K562 (cell line): ENCODE data around the gene ATF3. TPM values are rescaled to one million over a fixed set of nuclear protein-coding genes. Genes with fewer than 3 reads are reported as not detected.
A peak's percentile ranks its signal among the peaks of the same experiment; 100 is the strongest.

Source experiments
- ARID2 ChIP-seq: fragments of 450-650 bp; IDR thresholded peaks from 2 replicates; pipeline ENCODE4 v1.6.1; 2017; ENCODE audit warnings: antibody characterized with exemption, mild to moderate bottlenecking
- BCL6 ChIP-seq: fragments of 250-450 bp; sonication (Bioruptor Pico); IDR thresholded peaks from 2 replicates; pipeline ENCODE4 v1.4.0; 2020
- CHD1 ChIP-seq: fragments of 200-600 bp; sonication (generic); IDR thresholded peaks from one replicate; pipeline ENCODE4 v1.6.1; 2012; ENCODE audit warnings: mild to moderate bottlenecking, moderate library complexity, low read length, inconsistent platforms
- FOXA1 ChIP-seq: fragments of 450-650 bp; IDR thresholded peaks from 2 replicates; pipeline ENCODE4 v1.6.1; 2016; ENCODE audit warnings: mild to moderate bottlenecking, borderline replicate concordance
- FOXK1 ChIP-seq: sonication (generic); formaldehyde crosslinking; IDR thresholded peaks from 2 replicates; pipeline ENCODE4 v1.8.0; 2022; ENCODE audit warnings: missing genetic modification reagents, mild to moderate bottlenecking, borderline replicate concordance
- GATA2 ChIP-seq: sonication (generic); formaldehyde crosslinking; IDR thresholded peaks from 2 replicates; pipeline ENCODE4 v1.4.0; 2020; ENCODE audit warnings: mild to moderate bottlenecking, missing genetic modification reagents
- HDAC3 ChIP-seq: fragments of 450-650 bp; IDR thresholded peaks from 2 replicates; pipeline ENCODE4 v1.6.1; 2018; ENCODE audit warnings: borderline replicate concordance, mild to moderate bottlenecking, moderate library complexity; ENCODE audit not compliant: partially characterized antibody
- HIVEP1 ChIP-seq: fragments of 250-450 bp; sonication (Bioruptor Pico); IDR thresholded peaks from 2 replicates; pipeline ENCODE4 v1.4.0; 2020; ENCODE audit warnings: mild to moderate bottlenecking
- KHSRP ChIP-seq: fragments of 450-650 bp; IDR thresholded peaks from 2 replicates; pipeline ENCODE4 v1.6.1; 2017
- LEF1 ChIP-seq: fragments of 450-650 bp; IDR thresholded peaks from 2 replicates; pipeline ENCODE4 v1.6.1; 2016; ENCODE audit warnings: mild to moderate bottlenecking
- TCF15 ChIP-seq: fragments of 250-450 bp; sonication (Bioruptor Pico); IDR thresholded peaks from 2 replicates; pipeline ENCODE4 v1.8.0; 2022; ENCODE audit warnings: moderate library complexity, mild to moderate bottlenecking, inconsistent platforms
- TEAD2 ChIP-seq: fragments of 450-650 bp; IDR thresholded peaks from 2 replicates; pipeline ENCODE4 v1.6.1; 2016; ENCODE audit warnings: missing genetic modification characterization, control low read depth, missing compliant biosample characterization
- USF1 ChIP-seq: sonication (generic); formaldehyde crosslinking; IDR thresholded peaks from 2 replicates; pipeline ENCODE4 v1.9.0; 2022; ENCODE audit warnings: mild to moderate bottlenecking, missing genetic modification reagents
- ZBTB17 ChIP-seq: fragments of 450-650 bp; formaldehyde crosslinking; IDR thresholded peaks from 2 replicates; pipeline ENCODE4 v1.4.0; 2020; ENCODE audit warnings: mild to moderate bottlenecking
- ZBTB33 ChIP-seq: sonication (generic); formaldehyde crosslinking; IDR thresholded peaks from 2 replicates; pipeline ENCODE4 v1.8.1; 2023; ENCODE audit warnings: mild to moderate bottlenecking, missing genetic modification reagents
- ZBTB43 ChIP-seq: sonication (generic); formaldehyde crosslinking; IDR thresholded peaks from 2 replicates; pipeline ENCODE4 v1.8.0; 2023; ENCODE audit warnings: mild to moderate bottlenecking, missing genetic modification reagents
- ZBTB49 ChIP-seq: sonication (generic); formaldehyde crosslinking; IDR thresholded peaks from 2 replicates; pipeline ENCODE4 v1.8.0; 2022; ENCODE audit warnings: missing genetic modification reagents, mild to moderate bottlenecking, borderline replicate concordance
- ZBTB9 ChIP-seq: fragments of 450-650 bp; formaldehyde crosslinking; IDR thresholded peaks from 2 replicates; pipeline ENCODE4 v1.4.0; 2020; ENCODE audit warnings: mild to moderate bottlenecking, moderate library complexity
- ZNF217 ChIP-seq: sonication (generic); formaldehyde crosslinking; IDR thresholded peaks from 2 replicates; pipeline ENCODE4 v1.8.0; 2022; ENCODE audit warnings: mild to moderate bottlenecking, missing genetic modification reagents
- ZNF561 ChIP-seq: fragments of 450-650 bp; formaldehyde crosslinking; conservative IDR thresholded peaks from 2 replicates; pipeline ENCODE4 v1.4.0; 2020; ENCODE audit warnings: mild to moderate bottlenecking, moderate library complexity
- ZNF707 ChIP-seq: fragments of 250-450 bp; sonication (Bioruptor Pico); conservative IDR thresholded peaks from 2 replicates; pipeline ENCODE4 v1.8.0; 2022; ENCODE audit warnings: inconsistent platforms, mild to moderate bottlenecking, moderate library complexity
- polyA plus RNA-seq, 8 experiments: library from polyadenylated mRNA; depleted of rRNA in 4 of 8; stranded (reverse) in 5 of 8; unstranded in 3 of 8; fragments of >200 nt; fragmentation: Nextera tagmentation in 2 of 8; fragmentation: Illumina TruSeq in 1 of 8; extraction: Ambion mirVana in 2 of 8; extraction: Trizol in 1 of 8; gene quantifications; 2 replicates each; pipeline versions ENCODE4 v1.2.1 to v1.2.3, GENCODE V29; 2011 to 2014; ENCODE audit warnings: inconsistent platforms in 1 of 8, missing spikeins in 1 of 8
- total RNA-seq, 7 experiments: library from RNA; depleted of rRNA in 6 of 7; stranded (reverse); fragments of >200 nt in 6 of 7; fragmentation: Illumina TruSeq in 2 of 7; extraction: Trizol in 2 of 7; gene quantifications; 2 replicates each; pipeline versions ENCODE4 v1.2.1 to v1.2.3, GENCODE V29; 2011 to 2021; ENCODE audit warnings: low replicate concordance in 1 of 7

Gene ATF3
- total and polyA plus RNA-seq, 9 of the 15 experiments (the other 6 are each of a cell fraction or from before 2014, with no cell fraction given) = 3.5 to 28.2 (median 19.8) TPM

- TF ChIP-seq ZBTB9 (CRISPR knock-in tag) (peak; percentile 28; the same call in 1 of the 2 replicates), ZBTB43 (CRISPR knock-in tag) (peak; percentile 44; the same call in 1 of the 2 replicates), HIVEP1 (no peak), FOXA1 (no peak), TEAD2 (tag) (peak; percentile 38; the same call in 1 of the 2 replicates), HDAC3 (peak; percentile 48), ARID2 (peak; percentile 38; the same call in 1 of the 2 replicates), LEF1 (0 out of 2 replicates have a peak, but pooled peaks have one; percentile 48), CHD1 (peak; percentile 30), GATA2 (CRISPR knock-in tag) (peak; percentile 53), ZBTB49 (CRISPR knock-in tag) (0 out of 2 replicates have a peak, but pooled peaks have one; percentile 80), ZBTB17 (CRISPR knock-in tag) (peak; percentile 56), FOXK1 (CRISPR knock-in tag) (no peak), TCF15 (CRISPR knock-in tag) (0 out of 2 replicates have a peak, but pooled peaks have one; percentile 6), ZNF707 (CRISPR knock-in tag) (no peak), USF1 (CRISPR knock-in tag) (peak; percentile 52; the same call in 1 of the 2 replicates), KHSRP (0 out of 2 replicates have a peak, but pooled peaks have one; percentile 26), ZBTB33 (CRISPR knock-in tag) (peak; percentile 14; the same call in 1 of the 2 replicates), ZNF217 (CRISPR knock-in tag) (no peak), ZNF561 (no peak), BCL6 (0 out of 2 replicates have a peak, but pooled peaks have one; percentile 31)
Measured at GRCh38 chr1:212607913-212608391, 609 bp upstream of the ATF3 start (continued).
